NCI-H526 (cell line): Measurements from ENCODE around the gene SYNE1.
"Not testable (repeated sequence)": the region's sequence is repeated elsewhere in the genome, so short reads cannot be mapped to it uniquely, and the experiment has no call there.

Source experiments
- DNase-seq, 2 experiments: peaks; one replicate each; lab custom pipeline; 2025; lab: John Stamatoyannopoulos, UW

Gene SYNE1

DNA sequence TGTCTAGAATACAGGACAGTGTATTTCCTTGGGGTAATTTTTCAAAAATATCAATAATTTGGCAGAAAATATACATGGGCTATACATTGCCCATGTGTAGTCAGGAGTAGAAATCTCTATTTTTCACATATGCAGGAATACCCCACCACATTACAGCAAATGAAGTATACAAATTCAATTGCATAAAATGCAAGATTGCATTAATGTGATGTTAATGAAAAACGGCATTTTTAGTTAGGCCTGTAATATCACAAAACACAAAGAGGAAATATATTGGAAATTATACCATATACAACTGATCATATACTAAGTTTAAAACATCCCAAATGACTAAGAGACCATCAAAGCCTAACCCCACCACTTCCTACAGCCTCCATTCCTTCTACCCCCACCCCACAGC, 154.9 kb downstream of the SYNE1 start:
- no peak for DNase-seq

DNA sequence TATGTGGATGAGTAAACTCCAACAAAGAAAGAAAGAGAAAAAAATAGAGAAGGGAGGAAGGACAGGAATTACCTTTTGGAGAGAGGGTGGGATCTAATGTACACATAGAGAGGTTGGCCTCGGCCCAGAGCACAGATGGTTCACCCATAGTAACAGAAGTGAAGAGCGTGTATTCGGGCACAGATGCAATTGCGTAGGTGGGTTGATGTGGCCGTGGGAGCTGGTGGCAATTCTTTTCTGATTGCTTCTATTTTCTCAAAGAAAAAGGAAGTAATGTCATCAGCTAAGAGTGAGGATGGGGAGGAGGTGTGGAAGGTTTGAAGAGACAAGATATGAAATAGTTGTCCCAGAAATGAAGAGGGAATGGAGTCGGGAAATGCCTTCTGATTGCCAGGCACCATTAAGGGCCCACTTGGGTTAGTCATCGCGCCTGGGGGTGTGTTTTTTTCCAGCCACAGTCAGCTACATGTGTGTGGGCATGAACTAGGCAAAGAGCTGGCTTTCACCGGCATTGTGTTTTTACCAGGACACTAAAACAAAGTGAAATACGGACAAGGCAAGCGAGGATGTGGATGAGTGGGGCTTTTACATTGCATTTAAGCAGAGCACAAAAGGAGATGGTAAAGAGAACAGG, 158.7 kb downstream of the SYNE1 start:
- DNase-seq: no peak

DNA sequence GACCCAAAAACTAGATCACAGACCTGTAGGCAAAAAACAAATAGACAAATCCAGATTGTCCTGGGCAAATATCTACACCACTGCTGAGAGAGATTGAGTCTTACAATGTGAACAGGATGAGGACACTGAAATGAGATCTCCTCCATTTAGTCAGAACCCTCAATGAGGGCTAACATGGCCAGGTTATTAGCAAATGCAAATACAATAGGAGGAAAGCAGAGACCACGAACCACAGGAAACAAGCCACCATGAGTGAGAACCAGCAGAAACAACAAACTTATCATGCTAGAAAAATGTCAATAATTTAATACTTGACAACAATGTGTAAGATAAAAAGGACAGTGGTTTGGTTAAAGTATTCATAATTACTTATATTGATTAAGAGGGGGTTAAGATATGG, 162.8 kb downstream of the SYNE1 start:
- DNase-seq: no peak

DNA sequence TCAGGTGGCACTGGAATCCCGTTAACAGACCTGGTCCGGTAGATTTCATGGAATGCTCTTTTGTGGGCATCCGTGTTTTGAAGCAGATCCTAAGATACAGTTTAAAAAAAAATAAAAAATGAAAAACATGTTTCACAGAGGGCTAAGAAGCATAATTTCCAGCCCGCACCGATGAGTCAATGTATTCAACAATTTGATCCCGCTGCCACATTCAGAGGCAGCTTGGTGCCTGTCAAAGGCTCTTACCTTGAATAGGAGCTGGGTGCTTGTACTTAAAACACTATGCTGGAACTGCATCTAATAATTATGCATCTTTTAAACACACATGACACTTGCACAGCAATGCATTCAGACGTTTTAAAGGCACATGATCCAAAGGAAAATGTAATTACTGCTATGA, 164.8 kb downstream of the SYNE1 start:
- no peak for DNase-seq

DNA sequence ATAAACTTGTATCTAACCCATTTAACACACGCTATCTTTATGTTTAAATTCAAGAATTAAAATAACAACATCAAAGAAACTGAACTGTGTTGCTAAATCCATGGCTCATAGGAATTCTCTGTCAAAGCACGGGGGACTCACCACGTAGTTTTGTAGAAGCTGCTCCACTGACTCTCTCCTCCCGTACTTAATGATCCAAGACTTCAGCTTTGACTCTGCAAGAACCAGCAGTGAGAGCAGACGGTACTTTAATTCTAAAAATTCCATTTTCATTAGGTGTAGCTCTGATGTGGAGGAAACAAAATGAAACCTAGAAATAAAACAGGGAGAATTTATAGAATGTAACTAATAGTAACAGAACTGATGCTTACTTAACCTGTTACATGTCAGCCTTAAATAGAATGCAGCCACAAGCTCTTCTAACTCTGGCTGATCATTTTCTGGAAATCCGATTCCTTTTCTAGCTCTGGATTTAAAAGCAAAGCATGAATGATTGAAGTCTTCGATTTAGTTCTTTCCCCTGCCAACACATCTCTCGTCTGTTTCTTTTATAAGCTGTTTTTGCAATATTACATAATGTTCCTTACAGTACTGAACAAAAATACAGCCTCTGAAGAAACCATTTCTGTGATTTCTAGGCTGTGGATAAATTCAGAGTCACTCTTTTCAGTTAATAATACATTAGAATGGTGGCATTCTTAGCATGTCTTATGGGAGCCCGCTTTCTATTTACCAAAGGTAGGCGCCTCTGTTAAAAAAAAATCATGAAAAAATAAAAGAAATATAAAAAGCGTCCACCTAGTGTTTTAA, 165.5 kb downstream of the SYNE1 start:
- DNase-seq: no peak

DNA sequence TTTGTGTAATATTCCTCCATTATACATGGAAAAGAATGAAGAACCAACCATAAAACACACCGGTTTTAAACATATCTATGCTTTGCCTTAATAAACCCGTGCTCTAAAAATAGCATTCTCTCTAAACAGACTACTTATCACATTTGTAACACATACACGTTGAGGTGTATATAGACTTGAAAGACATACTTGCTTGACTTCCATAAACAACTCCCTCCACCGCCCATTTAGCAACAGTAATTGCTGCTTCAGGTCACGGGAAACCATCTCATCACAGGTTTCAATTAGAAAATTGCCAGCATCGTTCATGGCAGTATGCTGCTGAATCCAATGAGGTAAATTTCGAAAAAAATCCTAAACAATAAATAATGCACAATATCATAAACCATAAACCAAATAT, 174.0 kb downstream of the SYNE1 start:
- DNase-seq: no peak

DNA sequence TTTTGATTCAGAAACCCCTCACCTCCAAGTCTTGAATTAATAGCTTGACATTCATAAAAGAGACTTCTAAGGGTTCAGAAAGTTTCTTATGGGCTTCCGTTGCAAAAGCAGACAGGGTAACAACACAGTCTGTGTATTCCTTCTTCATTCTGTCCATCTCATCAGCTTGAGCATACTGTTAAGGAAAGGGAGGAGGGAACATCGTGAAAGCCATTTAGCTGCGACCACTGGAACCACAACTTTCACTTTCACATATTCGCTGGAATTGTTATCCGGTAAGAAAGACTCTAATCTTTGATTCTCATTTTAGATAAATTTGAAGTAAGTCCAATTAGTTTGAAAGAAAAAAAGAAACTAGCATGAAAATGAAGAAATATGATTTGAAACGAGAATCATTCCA, 174.4 kb downstream of the SYNE1 start:
- no peak for DNase-seq

DNA sequence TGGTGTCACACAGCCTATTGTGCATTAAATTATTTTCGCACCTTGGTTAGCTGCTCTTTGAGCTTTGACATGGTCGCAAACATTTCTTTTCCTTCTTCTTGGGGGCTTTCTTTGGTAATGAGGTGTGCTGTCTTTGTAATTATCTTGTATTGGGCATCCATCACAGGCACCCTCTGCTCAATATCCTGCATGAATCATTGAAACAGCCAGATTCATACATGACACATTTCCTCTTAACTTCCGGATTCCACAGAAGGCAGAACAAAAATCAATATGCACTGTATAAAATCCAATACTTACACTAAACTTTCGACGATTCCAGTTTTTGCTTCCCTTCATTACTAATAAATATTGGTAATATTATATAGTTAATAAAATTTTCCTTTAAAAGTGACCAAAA, 175.6 kb downstream of the SYNE1 start:
- DNase-seq: no peak

DNA sequence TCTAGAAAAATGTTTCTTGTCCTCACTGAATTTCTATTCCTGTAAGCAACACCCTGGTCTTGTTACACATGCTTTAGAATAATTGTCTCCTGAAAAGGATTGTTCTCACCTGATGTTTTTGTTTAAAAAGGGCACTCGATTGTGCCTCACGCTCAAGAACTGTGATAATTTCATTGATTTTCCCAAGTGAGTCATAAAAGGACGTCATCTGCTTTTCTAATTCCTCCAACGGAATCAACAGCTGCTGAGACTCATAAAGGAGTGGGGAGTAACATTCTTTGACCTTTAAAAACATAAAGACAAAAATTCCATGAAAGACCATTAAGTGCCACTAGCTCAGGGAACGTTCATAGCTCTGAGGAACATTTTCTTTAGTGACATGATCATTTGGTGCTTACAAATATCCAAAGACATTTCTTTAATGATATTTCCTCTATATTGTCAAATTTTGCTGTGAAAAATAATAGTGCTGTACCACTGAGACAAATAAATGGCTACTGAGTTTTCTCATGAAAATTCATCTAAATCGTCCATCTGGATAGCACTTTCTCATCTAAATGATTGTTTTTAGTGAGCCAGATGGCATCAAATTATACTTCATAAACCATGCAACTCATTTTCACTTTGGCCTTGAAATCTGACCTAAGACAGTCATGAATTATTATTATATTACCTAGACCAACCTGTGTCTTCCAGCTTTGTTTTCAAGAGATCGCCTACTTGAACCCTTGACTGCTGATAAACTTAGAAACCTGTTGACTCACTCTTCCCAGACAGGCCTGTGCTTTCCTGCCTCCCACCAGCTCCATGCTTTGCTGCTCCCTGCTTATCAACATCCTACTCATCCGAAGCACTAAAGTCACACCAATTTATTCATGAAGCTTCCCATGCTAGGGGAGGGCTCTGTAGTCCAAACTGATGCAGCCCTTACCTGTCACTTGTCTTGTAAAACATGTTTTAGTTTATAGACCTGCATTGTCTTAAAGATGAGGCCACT, 178.2 kb downstream of the SYNE1 start:
- no peak for DNase-seq

DNA sequence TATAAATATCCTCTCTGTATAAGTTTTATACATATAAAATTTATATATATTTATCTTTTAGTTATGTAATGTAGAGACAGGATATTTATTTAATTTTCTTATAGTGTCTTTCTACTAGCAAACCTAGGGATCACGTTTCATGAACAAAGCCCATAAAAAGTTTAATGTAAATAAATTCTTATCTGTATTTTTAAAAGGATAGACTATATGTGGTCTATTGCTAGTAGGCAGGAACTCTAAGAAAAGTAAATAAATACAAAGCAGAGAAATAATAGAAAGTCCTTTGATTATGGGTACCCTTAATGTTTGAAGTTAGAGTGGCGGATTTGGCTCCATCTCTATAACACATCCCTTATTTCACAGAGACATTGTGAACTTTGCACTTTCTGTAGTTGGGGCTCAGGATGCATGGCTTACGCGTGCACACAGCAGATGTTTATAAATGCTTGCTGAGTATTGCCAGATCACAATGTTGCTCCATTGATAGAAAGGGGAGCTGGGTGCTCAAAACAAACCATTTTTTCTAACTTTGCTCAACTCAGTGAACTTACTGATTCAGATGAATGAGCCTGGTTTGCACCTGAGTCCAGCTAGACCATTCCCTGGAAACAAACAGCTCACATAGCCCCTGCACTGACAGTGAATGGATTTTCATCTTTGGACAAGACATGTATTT, 179.1 kb downstream of the SYNE1 start:
- DNase-seq: no peak

DNA sequence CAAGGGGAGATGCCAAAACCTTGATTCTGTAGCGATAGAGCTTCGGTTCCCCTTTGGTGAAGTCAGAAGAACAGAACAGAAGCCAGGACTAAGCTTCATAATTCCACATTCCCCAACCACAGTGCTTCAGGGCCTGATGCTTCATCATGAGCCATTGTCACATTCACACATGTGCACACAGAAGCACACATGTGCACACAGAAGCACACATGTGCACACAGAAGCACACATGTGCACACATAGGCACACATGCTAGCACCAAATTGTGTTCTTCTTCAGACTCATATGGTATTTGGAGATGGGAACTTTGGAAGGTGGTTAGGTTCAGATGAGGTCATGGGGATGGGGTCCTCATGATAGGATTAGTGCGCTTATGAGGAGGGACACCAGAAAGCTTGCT, 183.2 kb downstream of the SYNE1 start:
- DNase-seq: no peak

DNA sequence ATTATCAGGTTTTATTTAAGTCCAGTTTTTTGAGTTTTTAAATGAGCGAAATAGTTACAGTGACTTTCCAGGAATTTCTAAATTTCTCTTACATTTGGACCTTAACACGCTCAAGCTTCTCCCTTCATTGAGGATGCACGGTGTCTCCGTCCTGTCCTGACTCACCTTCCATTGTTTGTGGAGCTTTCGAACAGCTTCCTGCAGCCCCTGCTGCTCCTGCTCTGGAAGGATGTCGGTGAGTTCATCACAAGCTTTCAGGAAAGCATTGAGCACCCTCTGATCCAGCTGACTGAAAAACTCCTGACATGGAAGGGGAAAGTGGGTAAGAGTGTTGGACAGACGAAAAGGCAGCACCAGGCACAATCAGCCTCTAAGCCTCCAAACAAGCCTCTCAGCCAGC, 183.7 kb downstream of the SYNE1 start:
- no peak for DNase-seq

DNA sequence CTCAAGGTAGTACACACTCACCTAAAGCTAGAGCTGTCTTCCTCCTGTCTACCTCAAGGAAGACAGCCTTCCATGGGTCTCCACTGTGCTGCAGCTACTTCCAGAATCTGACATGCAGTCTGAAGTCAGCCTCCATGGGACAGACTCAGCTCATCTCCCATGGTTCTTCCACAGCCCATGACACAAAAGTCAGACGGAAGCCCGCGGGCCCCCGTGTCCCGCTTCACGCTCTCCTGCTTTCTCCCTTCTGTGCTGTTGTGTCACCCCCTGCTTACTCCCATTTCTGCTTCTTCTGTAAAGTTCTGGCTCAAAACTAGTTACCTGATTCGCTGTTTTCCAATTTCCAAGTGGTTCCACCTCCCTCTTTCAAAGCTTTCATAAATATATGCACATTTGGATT, 184.5 kb downstream of the SYNE1 start:
- DNase-seq: no peak

DNA sequence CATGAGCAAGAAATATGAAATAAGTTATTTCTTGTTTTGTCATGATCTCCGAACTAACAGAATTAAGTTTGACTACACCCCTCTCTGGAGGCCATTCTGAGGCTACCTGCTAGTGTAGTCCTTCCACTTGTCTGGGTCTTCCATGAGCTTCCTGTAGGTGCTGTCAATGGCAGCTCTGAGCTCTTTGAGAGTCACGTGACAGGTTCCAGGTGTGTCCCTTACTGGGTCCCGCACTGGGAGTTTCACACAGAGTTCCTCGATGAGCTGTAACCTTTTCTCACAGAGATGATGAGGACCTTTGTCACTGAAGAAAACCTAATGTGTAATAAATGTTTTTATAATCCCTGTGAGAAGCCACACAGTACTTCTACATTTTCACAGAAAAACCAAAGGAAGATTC, 186.6 kb downstream of the SYNE1 start:
- no peak for DNase-seq

DNA sequence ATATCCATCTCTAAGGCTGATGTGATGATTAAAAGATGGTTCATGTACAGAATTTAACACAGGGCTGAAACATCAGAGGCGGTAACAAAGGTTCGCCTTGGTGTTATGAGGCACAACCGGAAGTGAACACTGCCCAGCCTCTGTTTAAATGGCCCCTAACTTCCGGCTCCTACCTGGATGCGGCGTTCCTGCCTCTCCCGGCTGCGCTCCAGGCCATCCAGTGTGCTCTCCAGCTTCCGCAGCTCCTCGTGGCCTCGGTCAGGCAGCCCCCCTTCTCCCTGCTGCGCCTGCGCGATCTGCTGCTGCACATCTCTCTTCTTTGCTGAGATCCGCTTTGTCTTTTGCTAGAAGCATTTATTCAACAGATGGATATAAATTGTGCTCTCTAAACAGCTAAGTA, 195.3 kb downstream of the SYNE1 start:
- DNase-seq: no peak

DNA sequence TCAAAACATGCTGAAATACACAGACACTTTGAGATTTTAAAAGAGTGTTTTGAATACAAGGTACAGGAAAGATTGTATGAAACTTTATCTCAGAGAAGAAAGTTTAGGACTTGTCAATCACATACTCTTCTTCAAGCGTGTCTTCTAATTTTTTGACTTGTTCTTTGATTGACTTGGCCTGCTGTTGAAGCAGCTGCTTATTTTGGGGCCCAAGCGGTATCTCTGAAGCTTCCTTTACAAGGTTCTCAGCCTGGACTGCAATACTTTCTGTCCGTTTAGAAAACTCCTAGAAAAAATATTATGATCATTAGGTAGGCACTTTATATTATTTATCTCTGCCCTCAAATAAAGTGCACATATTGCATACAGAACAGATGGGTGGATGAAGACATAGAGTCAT, 201.3 kb downstream of the SYNE1 start:
- DNase-seq: no peak

DNA sequence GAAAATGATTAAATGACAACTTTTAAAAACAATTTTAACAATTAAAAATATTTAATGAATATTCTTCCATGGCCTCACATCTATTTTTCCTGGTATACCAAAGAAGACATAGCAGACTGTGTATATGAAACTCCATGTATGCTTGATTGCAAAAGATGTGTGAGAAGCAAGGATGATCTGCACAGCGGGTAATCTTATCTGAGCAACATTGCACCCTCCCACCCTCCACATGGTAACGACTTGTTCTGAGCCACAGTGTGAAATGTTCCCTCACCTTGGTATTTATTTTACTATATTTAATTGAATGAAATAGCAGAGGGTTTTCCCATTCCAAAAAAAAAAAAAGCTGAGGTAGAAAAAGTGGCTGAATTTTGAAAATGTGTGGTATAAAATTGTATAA, 204.4 kb downstream of the SYNE1 start:
- no peak for DNase-seq

DNA sequence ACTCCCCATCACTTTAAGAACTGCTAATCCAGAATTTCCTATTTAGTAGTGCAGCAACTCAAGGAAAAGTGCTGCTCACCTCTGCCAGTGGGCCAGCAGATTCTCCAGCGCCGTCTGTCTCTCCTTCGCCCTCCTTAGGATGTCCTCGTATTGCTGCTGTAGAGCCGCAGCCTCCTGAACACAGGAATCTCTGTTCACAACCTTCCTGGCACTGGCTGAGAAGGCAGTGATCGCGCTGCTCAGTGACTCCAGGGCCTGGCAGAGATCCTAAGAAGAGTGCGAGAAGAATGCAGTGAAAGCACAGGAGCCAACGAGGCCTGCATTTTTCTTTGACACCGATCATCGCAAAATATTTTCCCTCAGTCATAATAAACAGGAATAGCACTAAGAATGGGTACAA, 209.0 kb downstream of the SYNE1 start:
- DNase-seq: no peak

DNA sequence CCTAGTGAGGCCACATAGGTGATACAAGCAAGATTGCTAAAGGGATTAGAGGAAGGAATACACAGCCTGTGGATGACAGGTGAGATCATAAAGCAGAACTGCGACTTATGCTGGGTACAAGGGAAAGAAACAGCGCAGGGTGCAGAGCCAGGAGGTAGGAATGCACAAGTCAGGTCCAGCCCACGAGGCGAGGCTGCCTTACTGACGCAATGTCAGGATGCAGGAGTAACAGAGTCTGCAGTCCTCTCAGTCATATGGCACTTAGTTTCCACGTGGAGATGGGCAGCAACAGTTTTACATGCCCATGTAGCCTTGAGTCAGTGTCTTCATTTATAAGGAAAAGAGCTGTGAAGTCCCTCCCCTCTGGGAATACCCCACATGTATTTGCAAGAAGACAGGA, 210.9 kb downstream of the SYNE1 start:
- no peak for DNase-seq

DNA sequence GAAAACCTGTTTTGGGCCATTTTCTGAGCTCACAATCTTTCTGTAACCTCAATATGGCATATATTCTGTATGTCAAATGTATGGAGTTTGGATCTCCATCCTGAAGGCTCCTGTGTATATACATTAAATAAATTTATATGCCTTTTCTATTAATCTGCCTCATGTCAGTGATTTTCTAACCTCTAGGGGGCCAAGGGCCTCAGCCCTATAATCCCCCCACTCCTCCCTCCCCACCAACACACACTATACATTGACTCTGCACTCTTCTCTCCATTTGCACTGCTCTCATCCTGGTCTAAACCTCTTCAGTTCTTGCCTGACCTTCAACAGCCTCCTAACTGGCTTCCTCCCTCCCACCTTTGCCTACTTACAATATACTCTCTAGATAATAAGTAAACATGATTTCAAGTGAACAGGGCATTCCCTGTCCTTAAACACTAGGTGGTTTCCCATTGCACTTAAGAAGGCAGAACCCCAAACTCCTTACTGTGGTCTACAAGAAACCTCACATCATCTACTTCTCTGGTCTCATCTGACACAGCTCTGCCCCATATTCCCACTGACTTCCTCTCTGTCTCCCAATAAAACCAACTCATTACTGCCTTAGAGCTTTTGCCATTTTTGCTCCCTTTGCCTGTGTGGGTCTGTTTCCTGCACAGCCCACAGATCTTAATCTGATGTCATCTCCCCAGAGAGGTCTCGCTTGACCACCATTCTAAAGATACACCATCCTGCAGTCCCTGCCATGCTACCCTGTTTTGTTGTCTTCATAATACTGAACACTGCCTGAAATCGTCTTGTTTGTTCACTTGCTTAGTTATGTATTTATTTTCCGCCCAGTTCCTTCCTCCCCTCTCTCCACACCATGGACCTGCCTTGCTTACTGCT, 213.7 kb downstream of the SYNE1 start:
- no peak for DNase-seq

DNA sequence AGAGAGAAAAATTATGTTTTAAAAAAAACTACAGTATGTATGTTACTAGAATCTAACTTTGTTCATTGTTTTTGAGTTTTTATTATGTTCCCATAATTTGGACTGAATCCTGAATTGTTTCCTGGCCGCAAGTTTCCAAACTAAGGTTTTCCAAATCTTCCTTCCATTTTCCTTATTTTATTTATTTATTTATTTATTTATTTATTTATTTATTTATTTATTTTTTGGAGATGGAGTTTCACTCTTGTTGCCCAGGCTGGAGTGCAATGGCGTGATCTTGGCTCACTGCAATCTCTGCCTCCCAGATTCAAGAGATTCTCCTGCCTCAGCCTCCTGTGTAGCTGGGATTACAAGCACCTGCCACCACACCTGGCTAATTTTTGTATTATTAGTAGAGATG, 215.7 kb downstream of the SYNE1 start:
- not testable (repeated sequence) for DNase-seq
